A549 treated with dexamethasone at 1 μM for 4 hours (cell line): ENCODE results near the gene PODNL1. TPM values are rescaled to one million over a fixed set of nuclear protein-coding genes. Genes with fewer than 3 reads are reported as not detected.

Experiments used
- total RNA-seq: library from RNA; stranded (reverse); fragments of 200-300 nt; extraction: Qiagen RNA extraction; gene quantifications from 5 replicates; pipeline ENCODE4 v1.2.3, GENCODE V29; 2022

PODNL1 gene
- 1.2 to 1.5 TPM (median 1.2 TPM) in 5 replicates for total RNA-seq

GRCh38 chr19:13938301-13939064 lies at the start of gene PODNL1:
TSS of gene PODNL1 (minus strand) at chr19:13938417. CDS start at chr19:13938181, 236 bp downstream.

DNA sequence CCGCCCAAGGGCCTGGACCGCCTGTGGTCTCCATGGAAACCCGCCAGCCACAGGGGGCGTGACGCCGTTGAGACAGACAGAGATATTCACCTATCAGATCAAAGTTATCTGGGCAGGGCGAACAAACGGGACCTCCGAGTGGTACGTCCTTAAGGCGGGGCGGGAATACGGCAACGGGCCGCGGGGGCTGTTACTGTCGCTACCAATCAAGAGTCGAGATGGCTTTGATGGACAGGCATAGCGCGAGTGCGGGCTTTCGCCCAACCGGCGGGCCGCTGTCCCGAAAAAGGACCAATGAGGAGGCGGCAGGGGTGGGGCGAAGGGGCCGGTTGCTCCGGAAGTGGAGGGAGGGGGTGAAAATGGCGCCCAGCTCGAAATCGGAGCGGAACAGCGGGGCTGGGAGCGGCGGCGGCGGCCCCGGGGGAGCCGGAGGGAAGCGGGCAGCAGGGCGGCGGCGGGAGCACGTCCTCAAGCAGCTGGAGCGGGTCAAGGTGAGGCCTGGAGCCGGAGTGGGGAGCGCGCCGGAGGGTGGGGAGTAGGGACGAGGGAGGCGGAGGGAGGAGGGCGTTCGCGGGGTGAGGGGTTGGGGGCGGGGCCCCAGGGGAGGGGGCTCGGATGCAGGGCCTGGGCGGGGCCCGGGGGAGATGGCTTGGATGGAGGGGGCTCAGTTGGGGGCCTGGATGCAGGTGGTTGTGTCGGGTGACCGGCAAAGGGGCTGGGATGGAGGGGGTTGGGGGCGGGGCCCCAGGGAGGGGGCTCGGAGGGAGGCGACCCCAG lies 14.1 kb upstream of the PODNL1 start, which contains the start of gene DCAF15:
DCAF15 (plus strand) TSS at position 356 of the 777 bp plus-strand sequence; CDS start at position 360, 4 bp downstream.

DNA sequence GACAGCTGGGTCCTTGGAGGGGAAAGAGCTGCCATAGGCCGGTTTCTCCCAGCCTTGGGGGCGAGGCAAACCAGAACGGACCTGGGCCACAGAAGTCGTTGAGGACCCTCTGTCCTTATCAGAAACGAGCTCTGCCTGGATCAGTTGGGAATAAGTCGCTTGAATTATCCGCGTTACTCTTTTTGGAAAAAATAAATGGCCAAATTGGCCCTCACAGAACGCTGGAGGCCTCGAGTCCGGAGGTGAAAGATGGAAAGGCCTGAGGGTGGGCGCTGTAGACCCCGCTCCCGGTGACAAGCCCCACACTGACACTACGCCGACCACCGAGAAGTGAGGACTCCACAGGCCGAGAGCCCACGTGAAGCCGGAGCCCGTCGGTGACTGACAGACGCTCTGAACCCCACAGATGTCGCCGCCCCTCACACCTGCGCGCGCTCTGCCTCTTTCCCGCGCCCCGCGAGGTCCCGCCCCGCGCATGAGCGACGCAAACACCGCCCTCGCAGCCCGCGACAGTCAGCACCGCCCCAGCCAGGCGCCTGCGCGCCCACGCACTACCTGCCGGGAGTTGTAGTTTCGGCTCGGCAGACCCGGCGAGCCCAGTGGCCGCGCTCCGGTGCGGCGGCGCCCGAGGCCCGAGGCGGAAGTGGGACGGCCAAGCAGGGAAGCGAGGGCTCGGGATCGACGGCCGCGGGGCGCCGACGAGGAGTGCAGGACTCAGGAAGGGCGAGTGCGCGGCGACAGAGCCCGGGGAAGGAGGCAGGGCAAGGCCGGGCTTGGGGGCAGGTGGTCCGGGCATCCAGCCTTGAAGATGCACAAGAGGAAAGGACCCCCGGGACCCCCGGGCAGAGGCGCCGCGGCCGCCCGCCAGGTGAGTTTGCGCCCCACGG lies 32.3 kb downstream of the PODNL1 start, which contains the start of the genes BRME1 and CC2D1A:
BRME1 (minus strand) TSS at position 484 of the 887 bp plus-strand sequence. CDS start 1,225 bp downstream, outside the sequence.
CC2D1A (plus strand) TSS at position 568 of the 887 bp plus-strand sequence; CDS start at position 809, 241 bp downstream.

Other genes with a start within 250 kb of the PODNL1 start
- 7.1 to 13.8 TPM (median 12.8 TPM) in 5 replicates for gene MRI1, start 173.9 kb downstream of the PODNL1 start, total RNA-seq
- gene C19orf53, start 164.0 kb downstream of the PODNL1 start, total RNA-seq: 142 to 202 TPM (median 181 TPM) in 5 replicates
- gene ZSWIM4, start 143.0 kb downstream of the PODNL1 start, total RNA-seq: 2.1 to 3.2 TPM (median 2.9 TPM) in 5 replicates
- gene NANOS3, start 61.3 kb downstream of the PODNL1 start, total RNA-seq: 1.3 to 3.4 TPM (median 2.5 TPM) in 5 replicates
- gene BRME1, start 32.3 kb downstream of the PODNL1 start, total RNA-seq: 0.51 to 0.96 TPM (median 0.64 TPM) in 5 replicates
- 6.3 to 10.5 TPM (median 10.4 TPM) in 5 replicates for gene CC2D1A, start 32.2 kb downstream of the PODNL1 start, total RNA-seq
- 16.7 to 20.8 TPM (median 19.9 TPM) in 5 replicates for gene DCAF15, start 14.1 kb upstream of the PODNL1 start, total RNA-seq
- gene RFX1, start 67.9 kb upstream of the PODNL1 start, total RNA-seq: 2.1 to 5.1 TPM (median 5.1 TPM) in 5 replicates
- gene RLN3, start 89.7 kb upstream of the PODNL1 start, total RNA-seq: not detected in 5 replicates
- gene IL27RA, start 93.3 kb upstream of the PODNL1 start, total RNA-seq: 7.0 to 10.6 TPM (median 8.7 TPM) in 5 replicates
- gene PALM3, start 123.7 kb upstream of the PODNL1 start, total RNA-seq: 1.5 to 2.1 TPM (median 1.9 TPM) in 5 replicates
- gene MISP3, start 134.4 kb upstream of the PODNL1 start, total RNA-seq: 2.0 to 4.6 TPM (median 3.6 TPM) in 5 replicates
- gene C19orf67, start 147.4 kb upstream of the PODNL1 start, total RNA-seq: not detected in 5 replicates
- gene SAMD1, start 152.3 kb upstream of the PODNL1 start, total RNA-seq: 26.8 to 44.2 TPM (median 40.6 TPM) in 5 replicates
- gene PRKACA, start 179.3 kb upstream of the PODNL1 start, total RNA-seq: 33.2 to 40.2 TPM (median 37.5 TPM) in 5 replicates
- gene ASF1B, start 198.2 kb upstream of the PODNL1 start, total RNA-seq: 25.2 to 28.6 TPM (median 28.1 TPM) in 5 replicates